Measurements from ENCODE around the gene RNU7-1. TPM values are rescaled to one million over a fixed set of nuclear protein-coding genes. Genes with fewer than 3 reads are reported as not detected.
A peak's percentile ranks its signal among the peaks of the same experiment; 100 is the strongest.

RNU7-1 gene
- total RNA-seq, 4 donors from 2014 or later: not detected

GRCh38 chr12:6959805-6960592, 16.4 kb downstream of the RNU7-1 start:
- no peak for TF ChIP-seq CTCF (IDR thresholded peaks at IDR 0.05)
- TF ChIP-seq POLR2A (IDR thresholded peaks at IDR 0.05): no peak
- Histone ChIP-seq H3K9me3 (no peaks in the 10 kb centered on the region), H3K36me3 (no peaks in the 10 kb centered on the region), H3K4me1 (peaks cover 28 to 41% of the 10 kb centered on the region in 2 donors), H3K27ac (peak overlapping the region in 1 of 3 donors; percentile 87), H3K4me3 (replicated peaks in 1 of 3) (no peak overlapping the region), H3K27me3 (no peaks in the 10 kb centered on the region)
- WGBS, 2 donors: 87 to 90% methylated on average over 11 to 17 of the region's 26 CpGs
- no peak for DNase-seq
- intact Hi-C loops (cut with DNase I): loop anchor here (5.0 kb wide), 1 partner anchor 57 kb away; the partner anchor contains the start of gene LPCAT3

- peaks cover 5 to 6% of the 10 kb centered on the region in 2 donors for H3K36me3 ChIP-seq
- TF ChIP-seq POLR2A (IDR thresholded peaks at IDR 0.05) (no peak), CTCF (IDR thresholded peaks at IDR 0.05) (no peak)
- WGBS, 2 donors: 81 to 85% methylated on average over 12 to 13 of the region's 13 CpGs
- peak overlapping the region; percentile 87 to 98 (median 97) for H3K27ac ChIP-seq
- H3K4me3 ChIP-seq (replicated peaks in 1 of 3): no peak overlapping the region
- H3K9me3 ChIP-seq: no peaks in the 10 kb centered on the region
- peaks cover 32 to 47% of the 10 kb centered on the region in 2 donors for H3K4me1 ChIP-seq
- intact Hi-C loops (cut with DNase I): loop anchor here (5.0 kb wide), 1 partner anchor 57 kb away; the partner anchor contains the start of gene LPCAT3
- no peaks in the 10 kb centered on the region for H3K27me3 ChIP-seq
- no peak for DNase-seq
These were observed 17.1 kb downstream of the RNU7-1 start for GRCh38 chr12:6960593-6961277.

GRCh38 chr12:6961278-6961694, 17.7 kb downstream of the RNU7-1 start:
- DNase-seq: peak; percentile 31 to 36
- peak overlapping the region; percentile 87 to 98 (median 97) for H3K27ac ChIP-seq
- no peak for TF ChIP-seq CTCF (IDR thresholded peaks at IDR 0.05)
- TF ChIP-seq POLR2A (IDR thresholded peaks at IDR 0.05): no peak
- intact Hi-C loops (cut with DNase I): loop anchor here (5.0 kb wide), 1 partner anchor 56 kb away; the partner anchor contains the start of gene LPCAT3
- peaks cover 7 to 11% of the 10 kb centered on the region in 2 donors for H3K36me3 ChIP-seq
- H3K4me1 ChIP-seq: peaks cover 32 to 47% of the 10 kb centered on the region in 2 donors
- peak overlapping the region in 1 of 3 donors; percentile 68 for H3K4me3 ChIP-seq (replicated peaks in 1 of 3)
- H3K27me3 ChIP-seq: no peaks in the 10 kb centered on the region
- H3K9me3 ChIP-seq: no peaks in the 10 kb centered on the region
- WGBS, 2 donors: 70 to 78% methylated on average over 24 of the region's 24 CpGs

GRCh38 chr12:6961695-6962284, 18.2 kb downstream of the RNU7-1 start:
- peak in 5 of 6 experiments; percentile 30 to 59 (median 42) for TF ChIP-seq CTCF (IDR thresholded peaks at IDR 0.05)
- TF ChIP-seq POLR2A (IDR thresholded peaks at IDR 0.05): peak in 1 of 2 donors; percentile 14
- Histone ChIP-seq H3K4me3 (replicated peaks in 1 of 3) (peak overlapping the region in 1 of 3 donors; percentile 68), H3K27me3 (no peaks in the 10 kb centered on the region), H3K4me1 (peaks cover 32 to 47% of the 10 kb centered on the region in 2 donors), H3K9me3 (no peaks in the 10 kb centered on the region), H3K36me3 (peaks cover 8 to 16% of the 10 kb centered on the region in 2 donors), H3K27ac (peak overlapping the region; percentile 87 to 98 (median 97))
- intact Hi-C loops (cut with DNase I): loop anchor here (2.0 to 5.0 kb wide), 2 partner anchors 15 to 56 kb away; partner anchors contain the start of gene LPCAT3
- DNase-seq: peak; percentile 78 to 81
- 5 to 9% methylated on average over 14 to 15 of the region's 16 CpGs for WGBS, 2 donors

All from thyroid gland (tissue), 4 donors.